Measurements from ENCODE around the gene KATNBL1. TPM values are rescaled to one million over a fixed set of nuclear protein-coding genes. Genes with fewer than 3 reads are reported as not detected.

The KATNBL1 gene
- total RNA-seq, 4 donors from 2014 or later = 28.6 to 60.7 (median 40.0) TPM

DNA sequence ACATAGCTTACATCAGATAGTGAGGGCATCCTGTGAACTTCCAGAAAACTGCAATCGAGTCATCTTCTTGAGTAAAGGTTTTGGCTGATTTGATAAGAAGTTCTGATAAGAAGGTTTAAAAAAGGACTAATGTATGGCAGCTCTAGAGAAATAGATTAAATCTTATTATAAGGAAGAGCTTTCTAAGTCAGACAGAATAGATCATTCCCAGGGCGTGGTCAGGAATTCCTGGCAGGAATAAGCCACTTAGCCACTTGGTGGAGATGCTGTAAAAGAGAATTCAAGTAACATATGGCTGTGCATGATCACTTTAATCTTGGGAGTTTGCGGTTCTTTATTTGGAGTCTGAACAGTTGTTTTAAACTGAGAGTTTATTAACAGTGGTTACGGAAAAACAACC, 90.6 kb downstream of the KATNBL1 start:
- Histone ChIP-seq H3K9me3 (no peaks in the 10 kb centered on the region), H3K4me1 (no peaks in the 10 kb centered on the region), H3K27me3 (peaks cover 22% of the 10 kb centered on the region), H3K4me3 (no peak overlapping the region), H3K27ac (no peak overlapping the region), H3K36me3 (no peaks in the 10 kb centered on the region)
- TF ChIP-seq CTCF (IDR thresholded peaks at IDR 0.05) (no peak), EP300 (IDR thresholded peaks at IDR 0.05) (no peak), POLR2AphosphoS5 (IDR thresholded peaks at IDR 0.05) (no peak), POLR2A (IDR thresholded peaks at IDR 0.05) (no peak)
- ATAC-seq = no peak
- WGBS, 2 donors (ENCODE audit: low coverage in 1 of 2) = 73 to 81% methylated on average over 4 of the region's 4 CpGs

DNA sequence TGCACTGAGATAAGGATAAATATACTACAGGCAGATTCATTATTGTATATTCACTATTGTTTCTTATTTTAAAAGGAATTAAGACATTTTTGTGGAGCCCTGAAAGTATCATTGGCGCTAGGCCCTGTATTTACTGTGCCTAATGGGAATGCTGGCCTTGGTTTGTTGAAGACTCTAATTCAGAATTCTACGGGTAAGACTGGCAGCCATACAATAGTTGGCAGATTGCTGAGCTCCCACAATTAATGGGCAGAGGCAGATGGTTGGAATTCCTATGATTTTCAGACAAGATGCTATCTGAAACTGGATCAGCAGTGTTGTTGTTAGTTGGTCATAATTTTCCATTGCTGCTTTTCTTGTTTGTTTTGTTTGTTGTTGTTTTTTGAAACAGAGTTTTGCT, 93.3 kb downstream of the KATNBL1 start:
- TF ChIP-seq EP300 (IDR thresholded peaks at IDR 0.05) (no peak), CTCF (IDR thresholded peaks at IDR 0.05) (no peak), POLR2AphosphoS5 (IDR thresholded peaks at IDR 0.05) (no peak)
- Histone ChIP-seq H3K4me1 (no peaks in the 10 kb centered on the region), H3K27ac (no peak overlapping the region), H3K9me3 (no peaks in the 10 kb centered on the region), H3K36me3 (no peaks in the 10 kb centered on the region), H3K27me3 (peaks cover 29% of the 10 kb centered on the region), H3K4me3 (no peak overlapping the region)
- ATAC-seq = no peak
- 78 to 83% methylated on average over 2 of the region's 2 CpGs for WGBS, 2 donors (ENCODE audit: low coverage in 1 of 2)

GRCh38 chr15:34114739-34115138, 95.2 kb downstream of the KATNBL1 start:
- no peaks in the 10 kb centered on the region for H3K9me3 ChIP-seq
- H3K4me3 ChIP-seq = no peak overlapping the region
- WGBS, 2 donors (ENCODE audit: low coverage in 1 of 2) = no CpG with 5 or more reads among the region's 3 CpGs
- H3K4me1 ChIP-seq = no peaks in the 10 kb centered on the region
- no peaks in the 10 kb centered on the region for H3K36me3 ChIP-seq
- no peak for ATAC-seq
- TF ChIP-seq POLR2AphosphoS5 (IDR thresholded peaks at IDR 0.05) (no peak), POLR2A (IDR thresholded peaks at IDR 0.05) (no peak), EP300 (IDR thresholded peaks at IDR 0.05) (no peak), CTCF (IDR thresholded peaks at IDR 0.05) (no peak)
- no peak overlapping the region for H3K27ac ChIP-seq
- peaks cover 29% of the 10 kb centered on the region for H3K27me3 ChIP-seq

GRCh38 chr15:34114215-34114614, 95.7 kb downstream of the KATNBL1 start:
- Histone ChIP-seq H3K4me3 (no peak overlapping the region), H3K9me3 (no peaks in the 10 kb centered on the region), H3K4me1 (no peaks in the 10 kb centered on the region), H3K36me3 (no peaks in the 10 kb centered on the region), H3K27ac (no peak overlapping the region), H3K27me3 (peaks cover 29% of the 10 kb centered on the region)
- no peak for ATAC-seq
- 100% methylated on average over 1 of the region's 2 CpGs; no CpG with 5 or more reads in 1 of the 2 donors for WGBS, 2 donors (ENCODE audit: low coverage in 1 of 2)
- TF ChIP-seq POLR2AphosphoS5 (IDR thresholded peaks at IDR 0.05) = no peak
- TF ChIP-seq POLR2A (IDR thresholded peaks at IDR 0.05) = no peak
- no peak for TF ChIP-seq EP300 (IDR thresholded peaks at IDR 0.05)
- TF ChIP-seq CTCF (IDR thresholded peaks at IDR 0.05) = no peak

DNA sequence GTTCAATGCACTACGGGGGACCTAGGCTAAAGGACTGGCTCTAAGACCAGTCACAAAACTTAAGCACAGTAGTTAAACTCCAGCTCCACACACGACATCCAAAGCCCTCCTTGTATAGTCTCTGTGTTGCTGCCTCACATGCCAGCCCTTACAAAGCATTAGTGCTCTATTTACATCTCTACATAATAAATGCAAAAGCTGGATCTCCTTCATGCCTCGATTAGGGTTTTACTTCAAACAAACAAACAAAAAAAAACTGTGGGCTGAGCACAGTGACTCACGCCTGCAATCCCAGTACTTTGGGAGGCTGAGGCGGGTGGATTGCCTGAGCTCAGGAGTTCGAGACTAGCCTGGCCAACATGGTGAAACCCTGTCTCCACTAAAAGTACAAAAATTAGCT, 98.4 kb downstream of the KATNBL1 start:
- Histone ChIP-seq H3K9me3 (no peaks in the 10 kb centered on the region), H3K27me3 (peaks cover 26% of the 10 kb centered on the region), H3K4me1 (no peaks in the 10 kb centered on the region), H3K4me3 (no peak overlapping the region), H3K36me3 (no peaks in the 10 kb centered on the region), H3K27ac (no peak overlapping the region)
- no peak for ATAC-seq
- 56 to 74% methylated on average over 5 of the region's 6 CpGs for WGBS, 2 donors (ENCODE audit: low coverage in 1 of 2)
- TF ChIP-seq EP300 (IDR thresholded peaks at IDR 0.05) (no peak), CTCF (IDR thresholded peaks at IDR 0.05) (no peak), POLR2A (IDR thresholded peaks at IDR 0.05) (no peak)
